Thyroid gland (tissue), 4 donors: Measurements from ENCODE around the gene LHFPL4. TPM values are rescaled to one million over a fixed set of nuclear protein-coding genes. Genes with fewer than 3 reads are reported as not detected.
"Not testable (repeated sequence)": the region's sequence is repeated elsewhere in the genome, so short reads cannot be mapped to it uniquely, and the experiment has no call there.

Experiments used
- DNase-seq, 2 donors: peaks; one replicate each; pipeline ENCODE4 v3.0.0-alpha.2; 2019
- H3K27ac ChIP-seq, 3 donors: fragments of 200-600 bp; sonication (generic); 1 replicate in 2 of 3; 2 replicates in 1 of 3; pipeline ENCODE4 v1.5.1; 2016 to 2019; ENCODE audit warnings: mild to moderate bottlenecking in 1 of 3, moderate library complexity in 1 of 3
- H3K27me3 ChIP-seq: fragments of 200-600 bp; sonication (generic); one replicate; pipeline ENCODE4 v1.5.1; 2019
- H3K36me3 ChIP-seq, 2 donors: fragments of 200-600 bp; sonication (generic); one replicate each; pipeline ENCODE4 v1.5.1; 2016 to 2019
- H3K4me1 ChIP-seq, 2 donors: fragments of 200-600 bp; sonication (generic); one replicate each; pipeline ENCODE4 v1.5.1; 2017 to 2019
- H3K4me3 ChIP-seq, 3 donors: fragments of 200-600 bp; sonication (generic); replicated peaks in 1 of 3; 1 replicate in 2 of 3; 2 replicates in 1 of 3; pipeline ENCODE4 v1.5.1; 2016; ENCODE audit warnings: mild to moderate bottlenecking in 1 of 3
- H3K9me3 ChIP-seq: fragments of 200-600 bp; sonication (generic); one replicate; pipeline ENCODE4 v1.5.1; 2017
- CTCF ChIP-seq, 6 experiments: fragments of 200-600 bp in 3 of 6; fragments of 450-650 bp in 3 of 6; sonication (generic) in 3 of 6; IDR thresholded peaks; one replicate each; pipeline ENCODE4 v1.5.1; 2016 to 2019; ENCODE audit warnings: antibody characterized with exemption in 6 of 6, mild to moderate bottlenecking in 2 of 6, inconsistent platforms in 1 of 6, moderate library complexity in 1 of 6
- POLR2A ChIP-seq, 2 donors: fragments of 450-650 bp; IDR thresholded peaks; one replicate each; pipeline ENCODE4 v1.6.1; 2017; ENCODE audit warnings: antibody characterized with exemption in 2 of 2, mild to moderate bottlenecking in 2 of 2, moderate library complexity in 1 of 2
- WGBS, 2 donors: methylation state at CpG; one replicate each; pipeline ENCODE4 v1.1.5; 2017; 5-methylcytosine and 5-hydroxymethylcytosine counted together
- intact Hi-C: fragments of 100-400 bp; cut with DNase I; formaldehyde crosslinking; loops from one replicate; pipeline ENCODE4 v1.15.1; 2023
- total RNA-seq, 4 donors: library from RNA; depleted of rRNA; stranded (reverse); fragments of >200 nt; gene quantifications; one replicate each; pipeline ENCODE4 v1.2.3, GENCODE V29; 2016

LHFPL4 gene
- total RNA-seq, 4 donors from 2014 or later, result 0.11 to 0.13 TPM; not detected in 2

GRCh38 chr3:9581742-9582141 lies 28.1 kb upstream of the LHFPL4 start:
- H3K36me3 ChIP-seq, result no peaks in the 10 kb centered on the region
- no peak overlapping the region for H3K4me3 ChIP-seq
- no peak for TF ChIP-seq CTCF (IDR thresholded peaks at IDR 0.05)
- H3K27ac ChIP-seq, result no peak overlapping the region
- H3K27me3 ChIP-seq, result no peaks in the 10 kb centered on the region
- intact Hi-C loops, result no loop called here
- DNase-seq, result no peak
- WGBS, 2 donors, result 60 to 84% methylated on average over 2 of the region's 2 CpGs
- no peaks in the 10 kb centered on the region for H3K4me1 ChIP-seq
- H3K9me3 ChIP-seq, result no peaks in the 10 kb centered on the region

DNA sequence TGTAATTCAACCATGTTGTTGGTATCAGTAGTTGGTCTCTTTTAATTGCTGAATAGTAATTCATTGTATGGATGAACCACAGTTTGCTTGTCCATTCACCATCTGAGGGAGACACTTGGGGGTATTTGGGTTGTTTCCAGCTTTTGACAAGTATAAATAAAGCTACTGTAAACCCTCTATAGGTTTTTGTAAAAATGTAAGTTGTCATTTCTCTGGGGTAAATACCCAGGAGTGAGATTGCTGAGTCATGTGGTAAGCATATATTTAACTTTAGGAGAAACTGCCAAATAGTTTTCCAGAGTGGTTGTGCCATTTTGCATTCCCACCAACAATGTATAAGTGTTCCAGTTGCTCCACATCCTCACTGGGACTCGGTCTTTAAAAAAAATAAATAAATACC lies 15.4 kb upstream of the LHFPL4 start:
- H3K36me3 ChIP-seq, result no peaks in the 10 kb centered on the region
- intact Hi-C loops, result no loop called here
- no peak for TF ChIP-seq POLR2A (IDR thresholded peaks at IDR 0.05)
- no peak for TF ChIP-seq CTCF (IDR thresholded peaks at IDR 0.05)
- 84 to 87% methylated on average over 1 of the region's 1 CpG for WGBS, 2 donors
- no peak for DNase-seq
- H3K4me3 ChIP-seq, result no peak overlapping the region
- H3K27ac ChIP-seq, result no peak overlapping the region
- H3K9me3 ChIP-seq, result no peaks in the 10 kb centered on the region
- no peaks in the 10 kb centered on the region for H3K4me1 ChIP-seq
- no peaks in the 10 kb centered on the region for H3K27me3 ChIP-seq

GRCh38 chr3:9565316-9565715 lies 11.7 kb upstream of the LHFPL4 start:
- Histone ChIP-seq H3K36me3 (no peaks in the 10 kb centered on the region), H3K4me3 (no peak overlapping the region), H3K27me3 (no peaks in the 10 kb centered on the region), H3K4me1 (no peaks in the 10 kb centered on the region), H3K27ac (no peak overlapping the region), H3K9me3 (no peaks in the 10 kb centered on the region)
- WGBS, 2 donors, result 90 to 91% methylated on average over 2 of the region's 2 CpGs
- intact Hi-C loops, result no loop called here
- TF ChIP-seq CTCF (IDR thresholded peaks at IDR 0.05) (no peak), POLR2A (IDR thresholded peaks at IDR 0.05) (no peak)
- no peak for DNase-seq

- Histone ChIP-seq H3K27ac (no peak overlapping the region), H3K4me3 (no peak overlapping the region), H3K36me3 (no peaks in the 10 kb centered on the region), H3K27me3 (no peaks in the 10 kb centered on the region), H3K9me3 (no peaks in the 10 kb centered on the region), H3K4me1 (no peaks in the 10 kb centered on the region)
- intact Hi-C loops, result no loop called here
- no peak for DNase-seq
- 76 to 79% methylated on average over 5 of the region's 5 CpGs for WGBS, 2 donors
- TF ChIP-seq POLR2A (IDR thresholded peaks at IDR 0.05) (no peak), CTCF (IDR thresholded peaks at IDR 0.05) (no peak)
These were observed 10.2 kb upstream of the LHFPL4 start for GRCh38 chr3:9563851-9564250.

DNA sequence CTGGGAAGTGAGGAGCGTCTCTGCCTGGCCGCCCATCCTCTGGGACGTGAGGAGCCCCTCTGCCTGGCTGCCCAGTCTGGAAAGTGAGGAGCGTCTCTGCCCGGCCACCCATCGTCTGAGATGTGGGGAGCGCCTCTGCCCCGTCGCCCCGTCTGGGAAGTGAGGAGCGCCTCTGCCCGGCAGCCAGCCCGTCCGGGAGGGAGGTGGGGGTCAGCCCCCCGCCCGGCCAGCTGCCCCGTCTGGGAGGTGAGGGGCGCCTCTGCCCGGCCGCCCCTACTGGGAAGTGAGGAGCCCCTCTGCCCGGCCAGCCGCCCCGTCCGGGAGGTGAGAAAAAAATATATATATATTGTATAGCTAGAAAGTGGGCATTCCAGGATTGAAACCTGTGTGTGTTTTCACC lies 6.4 kb upstream of the LHFPL4 start:
- H3K9me3 ChIP-seq, intact Hi-C loops, H3K27me3 ChIP-seq, H3K36me3 ChIP-seq, H3K27ac ChIP-seq, DNase-seq, H3K4me1 ChIP-seq, H3K4me3 ChIP-seq: not testable (repeated sequence)
- WGBS, 2 donors, result 93% methylated on average over 4 to 12 of the region's 24 CpGs

DNA sequence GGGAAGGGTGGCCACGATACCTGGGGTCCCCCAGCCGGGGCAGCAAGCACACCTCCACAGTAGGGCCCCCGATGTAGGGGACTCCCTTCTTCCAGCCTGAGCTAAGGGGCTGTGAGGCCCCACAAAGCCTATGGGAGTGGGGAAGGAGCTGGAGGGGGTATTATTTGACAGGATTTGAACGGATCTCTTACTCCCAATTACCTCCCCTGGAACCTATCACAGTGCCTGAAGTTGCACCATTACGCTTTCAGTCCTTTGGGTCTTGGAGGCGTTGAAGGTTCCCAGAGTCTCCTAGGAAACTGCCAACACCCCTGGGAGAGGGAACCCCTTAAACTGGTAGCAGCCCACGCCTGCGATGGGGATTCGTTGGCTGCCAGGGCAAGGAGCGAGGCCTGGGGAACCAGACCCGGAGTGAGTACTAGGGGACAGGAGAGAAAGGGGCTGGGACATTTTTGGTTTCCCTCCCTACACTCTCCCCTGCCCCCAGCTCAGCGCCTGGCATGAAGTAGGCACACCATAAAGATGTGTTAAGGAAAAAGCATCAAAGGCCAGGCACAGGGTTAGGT lies 409 bp upstream of the LHFPL4 start:
- Histone ChIP-seq H3K27me3 (no peaks in the 10 kb centered on the region), H3K9me3 (no peaks in the 10 kb centered on the region), H3K4me3 (no peak overlapping the region), H3K4me1 (no peaks in the 10 kb centered on the region), H3K36me3 (no peaks in the 10 kb centered on the region), H3K27ac (no peak overlapping the region)
- intact Hi-C loops, result no loop called here
- TF ChIP-seq POLR2A (IDR thresholded peaks at IDR 0.05) (no peak), CTCF (IDR thresholded peaks at IDR 0.05) (no peak)
- 26% methylated on average over 11 to 12 of the region's 12 CpGs for WGBS, 2 donors
- DNase-seq, result no peak
